ENCODE measurements around the gene CDK17.
A peak's percentile ranks its signal among the peaks of the same experiment; 100 is the strongest.

Gene CDK17

DNA sequence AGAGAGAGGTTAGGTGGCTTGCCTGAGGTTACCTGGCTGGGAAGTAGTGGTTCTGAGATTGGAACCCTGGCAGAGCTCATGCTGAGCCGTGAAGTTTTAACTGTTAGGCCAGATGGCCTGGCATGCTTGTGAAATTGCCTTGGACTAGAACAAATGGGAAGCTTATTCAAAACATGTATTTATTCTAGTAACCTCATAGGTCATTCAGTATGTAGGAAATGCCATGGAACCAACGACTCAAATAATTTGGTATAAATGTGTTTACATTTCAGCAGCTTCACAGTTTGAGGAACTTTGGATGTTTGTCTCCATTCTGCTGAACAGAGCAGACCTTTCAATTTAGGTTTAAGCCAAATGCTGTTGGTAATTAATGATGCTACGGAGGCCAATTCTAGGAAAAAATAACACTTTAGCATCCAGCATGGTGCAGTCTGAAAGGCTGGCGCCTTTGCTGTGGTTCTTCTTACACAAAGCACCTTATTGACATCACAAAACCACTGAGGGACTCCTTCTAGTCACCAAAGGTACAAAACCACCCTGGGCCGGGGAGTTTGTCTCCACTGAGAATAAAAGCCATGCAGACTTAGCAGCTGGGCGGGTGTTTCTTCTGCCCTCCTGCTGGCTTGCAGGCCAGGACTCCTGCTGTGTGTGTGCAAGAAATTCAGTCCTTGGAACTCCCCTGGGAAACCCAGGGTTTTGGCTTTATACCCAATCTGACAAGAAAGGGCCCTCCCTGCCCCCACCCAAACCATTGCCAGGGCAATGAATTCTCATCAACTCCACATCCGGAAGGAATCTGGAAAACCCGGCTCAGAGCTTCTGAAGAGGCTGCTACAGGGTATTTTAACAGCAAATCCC lies 141.9 kb downstream of the CDK17 start:
- DNase-seq = no peak

DNA sequence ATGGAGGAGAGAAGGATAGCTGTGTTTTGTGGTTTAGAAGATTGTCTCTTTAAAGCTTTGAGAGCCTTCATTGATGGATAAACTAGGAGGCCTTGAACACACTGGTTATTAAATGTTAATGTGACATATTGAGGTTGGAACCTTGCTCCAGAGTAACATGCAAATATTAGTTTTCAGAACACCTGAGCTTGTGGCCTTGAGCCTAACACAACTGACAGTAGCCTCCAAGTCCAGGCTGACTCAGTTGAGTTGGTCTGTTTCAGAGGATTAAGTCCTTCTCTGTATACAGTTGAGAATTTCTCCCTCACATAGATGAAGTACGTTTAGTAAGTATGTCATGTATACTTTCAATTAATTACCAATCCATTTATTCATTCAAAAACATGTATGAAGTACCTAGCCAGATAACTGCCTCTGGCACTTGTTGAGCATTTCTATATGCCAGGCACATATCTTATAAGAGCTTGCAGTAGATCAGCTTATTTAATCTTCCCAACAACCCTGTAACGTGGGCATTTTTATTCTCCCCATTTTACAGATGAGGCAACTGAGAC lies 142.6 kb downstream of the CDK17 start:
- no peak for DNase-seq

DNA sequence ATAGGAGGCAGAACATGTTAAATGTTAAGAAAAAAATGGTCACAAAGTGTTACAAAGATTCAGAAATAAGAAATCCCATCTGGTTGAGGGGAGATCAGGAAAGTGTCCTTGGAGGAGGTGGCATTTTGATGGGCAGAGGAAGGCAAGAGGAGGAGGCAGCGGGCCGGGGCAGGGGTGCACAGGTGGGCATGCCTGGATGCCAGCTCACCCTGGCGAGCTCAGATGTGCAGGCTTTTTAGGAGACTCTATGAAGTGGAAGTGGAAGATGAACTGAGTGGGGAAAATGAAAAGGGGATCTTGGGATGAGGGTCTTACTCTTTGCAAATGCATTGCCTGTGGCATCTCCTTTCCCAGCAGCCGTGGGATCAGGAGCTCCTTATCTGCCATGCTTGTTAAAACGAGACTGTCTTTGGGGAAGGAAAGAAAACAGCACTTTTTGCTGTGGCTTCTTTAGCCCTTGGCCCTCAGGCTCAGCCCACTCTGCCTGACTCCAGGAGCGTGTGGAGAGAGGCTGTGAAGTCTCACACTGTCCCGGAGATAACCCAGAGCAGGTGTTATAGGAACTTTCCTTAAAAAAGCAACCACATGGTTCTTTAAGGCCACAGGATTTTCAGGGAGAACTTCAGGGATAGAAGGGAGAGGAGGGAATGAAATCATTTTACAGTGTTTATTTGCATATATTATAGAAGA lies 143.4 kb downstream of the CDK17 start:
- no peak for DNase-seq

DNA sequence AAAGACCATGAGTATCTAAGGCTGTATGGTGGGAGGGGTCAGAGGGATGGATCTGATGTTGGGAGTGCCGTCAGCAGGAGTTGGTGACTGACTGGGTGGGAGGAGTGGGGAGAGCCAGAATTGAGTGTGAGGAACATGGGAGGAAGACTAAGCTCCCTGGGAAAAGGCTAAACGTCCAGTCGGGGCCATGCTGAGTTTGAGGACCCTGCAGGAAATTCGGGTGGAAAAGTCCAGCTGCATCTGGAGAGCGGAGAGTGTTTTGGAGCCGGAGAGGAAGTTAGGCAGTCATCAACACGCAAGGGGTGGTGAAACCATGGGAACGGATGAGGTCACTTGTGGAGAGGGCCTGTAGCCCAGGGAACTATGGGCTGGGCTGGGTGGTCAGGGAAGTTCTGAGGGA lies 145.2 kb downstream of the CDK17 start:
- DNase-seq = no peak

DNA sequence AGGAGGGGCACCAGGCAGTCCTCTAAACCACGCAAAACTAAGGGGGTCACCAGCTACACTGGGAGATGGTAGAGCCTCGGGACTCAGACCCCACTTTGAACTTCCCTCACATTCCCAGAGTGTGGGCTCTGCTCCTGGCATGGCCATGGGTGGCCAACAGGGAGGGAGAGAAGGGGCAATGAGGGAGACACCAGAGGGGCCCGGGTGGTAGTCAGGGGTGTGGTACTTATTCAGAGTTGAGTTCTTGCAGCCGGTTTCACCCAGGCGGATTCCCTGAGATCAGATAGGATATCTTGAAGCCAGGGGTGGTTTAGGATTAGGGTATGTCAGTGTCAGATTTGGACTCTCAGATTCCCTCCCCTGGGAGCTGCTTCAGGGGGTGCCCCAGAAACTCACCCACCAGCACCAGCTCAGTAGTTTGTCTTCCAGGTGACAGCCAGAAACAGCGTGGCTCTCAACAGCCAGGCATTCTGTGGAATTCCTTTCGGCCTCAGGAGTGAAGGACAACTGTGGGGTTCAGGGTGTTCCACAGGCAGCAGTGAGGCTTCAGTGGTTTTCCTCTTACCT lies 150.0 kb downstream of the CDK17 start:
- DNase-seq = no peak

DNA sequence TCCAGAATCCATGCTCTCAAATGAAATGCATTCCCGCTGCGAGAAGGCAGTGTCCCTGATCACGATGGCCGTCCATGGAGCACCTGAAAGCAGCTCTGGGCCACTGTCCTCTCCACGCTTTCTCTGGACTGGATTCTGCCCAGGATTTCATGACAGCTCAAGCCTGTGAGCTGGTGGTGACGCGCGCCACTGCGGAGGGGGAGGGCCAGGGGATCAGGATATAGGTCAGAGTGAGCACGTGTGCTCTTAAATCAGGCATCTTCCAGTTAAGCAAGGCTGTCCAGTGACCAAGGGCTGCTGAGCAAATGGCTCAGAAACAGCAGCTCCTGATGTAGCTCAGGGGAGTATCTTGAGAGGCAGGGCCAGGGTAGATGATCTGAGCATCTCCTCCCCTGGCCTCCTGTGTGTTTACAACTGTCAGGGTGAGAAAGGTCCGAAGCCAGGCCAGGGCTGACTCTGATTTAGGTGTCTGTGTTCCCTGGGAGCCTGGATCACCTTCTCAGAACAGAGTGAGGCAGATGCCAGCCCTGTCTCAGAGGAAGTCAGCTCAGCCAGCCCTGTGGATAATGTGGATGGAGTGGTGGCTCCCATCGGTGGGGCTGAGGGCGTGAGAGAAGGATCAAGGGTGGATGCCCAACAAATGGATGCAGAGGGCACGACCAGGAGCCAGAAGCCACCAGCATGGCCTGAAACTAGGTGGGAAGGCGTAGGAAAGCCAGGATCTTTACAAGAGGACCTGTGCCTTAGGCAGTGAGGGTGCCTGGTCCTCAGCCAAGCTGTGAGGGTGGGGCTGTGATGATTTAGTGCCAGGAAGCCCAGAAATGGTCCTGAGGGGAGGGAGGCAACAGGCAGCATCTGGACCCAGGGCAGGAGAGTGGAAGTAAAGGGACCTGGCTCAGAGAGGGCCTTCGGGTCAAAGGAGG lies 150.8 kb downstream of the CDK17 start:
- DNase-seq = no peak

DNA sequence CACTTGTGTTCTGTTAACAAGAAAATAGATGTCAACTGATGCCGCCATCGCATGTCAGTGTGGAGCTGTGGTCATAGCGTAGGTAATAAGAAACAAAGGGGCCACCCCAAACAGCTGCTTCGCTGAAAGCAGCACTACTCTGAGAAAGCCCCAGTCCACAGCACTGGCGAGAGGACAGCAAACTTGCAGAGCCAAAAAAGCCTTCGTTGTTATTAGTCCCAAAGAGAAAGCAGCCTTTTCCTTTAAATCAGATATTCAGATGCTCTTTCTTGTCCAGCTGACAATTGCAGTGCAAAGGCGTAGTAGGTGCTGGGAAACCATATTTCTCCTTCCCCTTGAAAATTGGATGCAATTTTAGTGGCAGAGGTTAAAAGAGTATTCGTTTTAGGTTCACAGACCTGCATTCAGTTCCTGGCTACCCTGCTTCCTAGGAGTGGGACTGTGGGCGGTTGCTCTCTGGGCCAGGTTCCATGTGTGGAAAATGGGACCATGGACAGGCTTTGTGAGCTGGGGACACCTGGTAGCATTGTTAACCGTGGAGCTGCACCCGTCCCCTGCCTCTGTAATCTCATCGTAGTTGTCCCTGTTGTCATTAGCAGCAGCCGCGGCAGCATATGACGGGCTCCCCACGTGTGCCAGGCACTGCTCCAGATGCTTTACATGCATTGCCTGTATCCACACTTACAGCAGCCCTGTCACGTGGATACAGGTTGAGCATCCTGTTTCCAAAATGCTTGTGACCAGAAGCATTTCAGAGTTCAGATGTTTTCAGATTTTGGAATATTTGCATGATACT lies 151.9 kb downstream of the CDK17 start:
- DNase-seq = no peak

DNA sequence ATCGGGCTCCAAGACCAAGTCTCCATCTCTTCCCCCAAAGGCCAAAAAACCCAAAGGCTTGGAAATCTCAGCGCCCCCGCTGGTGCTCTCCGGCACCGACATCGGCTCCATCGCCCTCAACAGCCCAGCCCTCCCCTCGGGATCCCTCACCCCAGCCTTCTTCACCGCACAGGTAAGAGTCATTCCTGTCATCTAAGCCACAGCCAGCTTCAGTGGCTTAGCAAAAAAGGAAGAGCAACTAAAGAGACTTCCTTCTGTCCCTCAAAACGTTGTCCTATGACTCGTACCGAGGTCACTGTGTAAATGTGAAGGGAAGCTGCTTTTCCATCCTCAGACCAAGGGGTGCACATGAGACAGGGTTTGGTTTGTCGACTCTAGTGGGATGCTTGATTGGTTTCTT lies 152.7 kb downstream of the CDK17 start:
- no peak for DNase-seq

DNA sequence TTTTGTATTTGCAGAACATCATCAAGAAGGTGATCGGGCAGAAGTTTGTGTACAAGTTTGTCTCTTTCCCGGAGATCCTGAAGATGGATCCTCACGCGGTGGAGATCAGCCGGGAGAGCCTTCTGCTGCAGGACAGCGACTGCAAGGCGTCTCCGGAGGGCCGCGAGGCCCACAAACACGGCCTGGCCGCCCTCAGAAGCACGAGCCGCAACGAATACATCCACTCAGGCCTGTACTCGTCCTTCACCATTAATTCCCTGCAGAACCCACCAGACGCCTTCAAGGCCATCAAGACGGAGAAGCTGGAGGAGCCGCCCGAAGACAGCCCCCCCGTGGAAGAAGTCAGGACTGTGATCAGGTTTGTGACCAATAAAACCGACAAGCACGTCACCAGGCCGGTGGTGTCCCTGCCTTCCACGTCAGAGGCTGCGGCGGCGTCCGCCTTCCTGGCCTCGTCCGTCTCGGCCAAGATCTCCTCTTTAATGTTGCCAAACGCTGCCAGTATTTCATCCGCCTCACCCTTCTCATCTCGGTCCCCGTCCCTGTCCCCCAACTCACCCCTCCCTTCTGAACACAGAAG lies 153.2 kb downstream of the CDK17 start:
- DNase-seq = no peak

DNA sequence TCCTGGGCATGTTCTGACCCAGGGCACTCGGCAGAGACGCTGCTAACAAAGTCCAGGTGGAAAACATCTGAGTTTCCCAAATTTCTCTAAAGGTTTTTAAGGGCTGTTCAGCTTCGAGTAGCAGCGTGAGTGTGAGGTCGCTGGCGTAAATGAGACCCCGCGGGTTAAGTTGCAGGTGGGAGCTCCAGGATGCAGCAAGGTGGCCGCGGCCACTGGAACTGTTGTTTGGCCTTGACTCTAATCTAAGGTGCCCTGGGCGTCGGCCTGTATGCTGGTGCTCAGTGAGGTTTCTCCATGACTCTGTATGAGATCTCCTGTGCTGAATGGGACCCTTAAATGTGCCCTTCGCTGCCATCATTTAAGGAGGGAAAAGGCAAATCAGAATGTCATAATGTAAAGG lies 155.4 kb downstream of the CDK17 start:
- DNase-seq = no peak

DNA sequence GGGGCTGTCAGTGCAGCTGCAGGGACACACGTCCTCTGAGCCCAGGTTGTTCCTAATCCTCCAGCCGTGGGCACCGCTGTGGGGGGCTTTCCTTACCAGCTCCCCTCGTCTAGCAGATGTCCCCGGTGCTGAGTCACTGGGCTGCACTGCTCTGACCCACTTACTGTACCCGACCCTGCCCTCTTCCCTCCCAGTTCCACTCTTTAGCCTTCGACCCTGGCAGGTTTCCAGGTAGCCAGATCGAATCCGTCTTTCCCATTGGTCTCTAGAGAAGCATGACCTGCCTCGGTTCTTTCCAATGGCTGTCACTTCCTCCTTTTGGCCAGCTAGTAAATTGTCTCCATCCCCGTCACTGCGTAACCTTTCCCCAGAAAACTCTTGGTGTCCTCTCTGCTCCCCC lies 157.6 kb downstream of the CDK17 start:
- no peak for DNase-seq

DNA sequence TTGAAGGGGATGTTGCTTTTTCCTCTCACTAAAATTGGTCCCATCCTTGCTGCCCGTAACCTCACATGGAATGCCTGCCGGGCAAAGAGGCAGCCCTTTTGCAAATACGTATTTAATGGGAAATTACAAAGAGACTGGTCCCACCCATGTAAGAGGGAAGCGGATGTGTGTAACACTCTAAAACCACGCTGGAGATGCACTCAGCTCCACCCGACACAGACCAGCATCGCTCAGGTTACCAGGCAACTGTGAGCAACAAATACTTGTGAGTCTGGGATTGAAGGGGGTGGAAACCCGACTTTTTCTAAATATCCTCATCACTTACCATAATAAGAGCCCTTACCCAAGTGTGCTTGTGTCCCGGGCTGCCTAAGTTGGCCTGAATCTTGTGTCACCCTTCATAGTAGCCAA lies 158.4 kb downstream of the CDK17 start:
- DNase-seq = peak; percentile 42

DNA sequence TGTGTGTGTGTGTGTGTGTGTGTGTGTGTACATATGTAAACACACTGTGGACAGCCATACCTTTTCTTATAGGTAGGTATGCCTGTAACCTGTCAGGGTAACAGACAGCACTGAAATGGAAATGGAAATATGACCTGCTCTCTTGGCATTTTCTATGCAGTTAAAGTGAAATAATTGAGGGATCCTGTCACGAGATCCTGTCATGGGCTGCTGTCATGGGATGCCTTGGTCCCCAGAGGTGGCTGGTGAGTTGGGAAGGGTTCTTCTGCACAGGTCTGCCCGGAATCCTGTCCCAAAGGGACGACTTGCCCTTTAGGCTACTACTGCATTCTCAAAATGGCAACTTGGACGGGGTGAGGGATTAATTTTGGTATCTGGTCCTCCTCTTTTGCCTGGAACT lies 158.8 kb downstream of the CDK17 start:
- DNase-seq = no peak

DNA sequence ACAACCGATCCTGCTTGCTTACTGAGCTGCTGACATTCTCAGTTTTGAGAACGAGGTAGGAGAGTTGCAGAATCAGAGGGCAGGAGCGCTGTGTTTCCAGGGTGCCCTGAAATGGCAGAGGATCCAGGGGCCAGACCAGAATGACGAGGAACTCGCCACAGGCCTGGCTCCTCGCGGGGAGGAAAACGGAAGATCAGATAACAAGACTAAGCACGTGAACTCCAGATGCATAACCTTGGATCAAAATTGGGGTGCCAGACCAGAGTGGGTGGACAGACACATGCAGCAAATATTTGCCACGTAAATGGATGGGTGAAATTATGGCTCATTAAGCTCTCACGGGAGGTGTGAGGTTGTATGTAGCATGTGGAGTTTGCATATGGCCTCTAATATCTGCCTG lies 159.6 kb downstream of the CDK17 start:
- DNase-seq = no peak

DNA sequence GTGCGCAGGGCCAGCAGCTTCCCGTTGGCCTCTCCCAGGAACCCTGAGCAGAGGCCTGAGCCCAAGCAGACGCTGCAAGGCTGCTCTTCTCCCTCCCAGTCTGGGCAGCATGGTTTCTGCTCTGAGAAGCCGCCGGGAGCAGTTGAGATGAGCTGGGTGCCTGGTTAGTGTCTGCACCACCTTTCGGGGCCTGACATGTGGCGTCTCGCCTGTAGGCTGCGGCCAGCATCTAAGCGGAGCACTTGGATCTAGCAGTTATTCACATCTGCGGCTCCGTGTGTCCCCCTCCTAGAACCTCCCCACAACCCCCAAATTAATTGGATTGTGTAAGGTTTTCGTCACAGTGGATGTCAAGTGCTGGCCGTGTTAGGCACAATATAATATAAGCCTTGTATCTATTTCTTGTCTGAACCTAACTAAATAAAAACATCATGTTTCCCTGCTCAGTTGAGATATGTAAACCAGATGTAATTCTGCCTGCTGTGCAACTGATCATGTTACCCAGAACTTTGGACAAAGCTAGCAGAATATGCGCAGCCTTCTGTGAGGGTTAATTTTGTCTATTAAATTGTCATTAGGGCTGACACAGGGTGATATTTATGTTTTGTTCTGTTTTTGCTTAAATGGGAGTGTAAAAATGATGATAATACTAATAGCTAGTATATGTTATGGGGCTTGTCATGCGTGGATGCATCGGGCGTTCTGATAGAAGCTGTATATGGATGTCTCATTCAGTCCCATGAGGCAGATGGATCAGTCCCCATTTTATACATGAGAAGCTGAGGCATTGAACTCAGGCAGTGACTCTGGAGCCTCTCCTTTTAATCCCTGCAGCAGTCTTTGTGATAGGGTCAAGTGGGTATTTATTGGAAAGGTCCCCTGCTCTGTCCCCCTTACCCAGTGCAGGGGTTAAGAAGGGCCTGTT lies 160.3 kb downstream of the CDK17 start:
- no peak for DNase-seq

DNA sequence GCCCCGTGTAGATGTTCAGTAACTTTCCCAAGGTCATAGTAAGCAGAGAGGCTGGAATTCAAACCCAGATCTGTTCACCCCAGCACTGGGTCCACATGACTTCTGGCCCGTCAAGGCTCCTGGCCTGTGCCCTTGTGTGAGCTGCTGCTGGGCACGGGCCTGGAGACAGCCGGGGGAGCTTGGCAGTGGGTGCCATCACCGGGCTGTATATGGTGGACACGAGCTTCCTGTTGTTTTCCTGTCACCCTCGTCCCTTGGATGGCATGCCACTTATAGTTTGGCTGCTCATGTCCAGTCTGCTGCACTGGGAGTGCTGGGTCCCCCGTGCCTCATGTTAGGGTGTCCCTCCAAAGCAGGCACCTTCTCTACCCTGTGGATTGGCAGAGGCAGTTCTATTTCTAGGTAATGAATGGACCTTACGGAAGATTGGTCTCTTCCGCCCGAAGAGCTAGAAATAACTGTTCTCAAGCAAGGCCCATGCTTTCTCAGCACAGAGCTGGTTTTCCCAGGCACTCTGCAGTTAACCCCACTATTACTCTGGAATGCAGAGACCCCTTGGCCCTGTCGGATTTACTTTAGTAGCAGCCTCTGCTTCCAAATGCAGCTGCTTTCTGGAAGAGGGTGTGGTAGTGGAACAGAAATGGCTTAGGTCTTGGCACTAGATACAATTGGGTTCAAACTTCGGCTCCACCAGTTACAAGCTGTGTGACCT lies 161.7 kb downstream of the CDK17 start:
- DNase-seq = no peak

DNA sequence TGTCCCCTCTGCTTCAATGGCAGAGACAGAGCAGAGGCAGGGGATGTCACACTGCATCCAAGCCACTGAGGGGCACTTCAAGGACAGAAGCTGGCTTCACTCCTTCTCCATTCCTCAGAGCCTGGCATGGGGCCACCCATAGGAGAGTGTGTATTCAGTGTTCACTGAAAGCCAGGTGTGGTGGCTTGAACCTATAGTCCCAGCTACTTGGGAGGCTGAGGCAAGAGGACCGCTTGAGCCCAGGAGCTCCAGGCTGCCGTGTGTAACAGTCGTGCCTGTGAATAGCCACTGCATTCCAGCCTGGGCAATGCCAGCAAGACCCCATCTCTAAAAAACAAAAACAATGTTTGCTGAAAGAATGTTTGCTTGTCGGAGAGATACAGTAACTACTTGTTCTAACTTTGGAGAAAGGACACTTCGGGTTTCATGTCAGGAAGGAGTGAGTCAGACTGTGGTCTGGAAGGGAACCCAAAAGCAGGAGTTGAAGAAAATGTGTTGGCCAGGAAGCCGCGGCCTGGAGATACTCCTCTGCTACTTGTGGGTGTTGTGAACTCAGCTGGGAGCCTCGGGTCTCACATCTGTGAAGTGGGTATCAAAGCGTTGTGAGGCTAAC lies 162.7 kb downstream of the CDK17 start:
- peak; percentile 59 for DNase-seq

DNA sequence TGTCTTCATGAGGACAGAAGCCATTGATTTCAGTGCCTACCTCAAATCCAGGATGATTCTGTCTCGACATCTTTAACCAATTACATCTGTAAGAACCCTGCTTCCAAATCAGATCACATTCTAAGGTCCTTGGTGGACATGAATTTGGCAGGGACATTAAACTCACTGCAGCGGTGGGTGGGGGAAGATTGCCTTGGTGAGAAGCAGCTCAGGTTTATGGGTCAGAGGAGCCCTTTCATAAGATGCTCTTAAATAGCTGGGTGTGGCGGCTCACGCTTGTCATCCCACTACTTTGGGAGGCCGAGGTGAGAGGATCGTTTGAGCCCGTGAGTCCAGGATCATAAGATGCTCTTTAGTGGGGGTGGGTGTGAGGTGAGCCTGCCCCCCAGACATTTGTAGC lies 163.2 kb downstream of the CDK17 start:
- no peak for DNase-seq

DNA sequence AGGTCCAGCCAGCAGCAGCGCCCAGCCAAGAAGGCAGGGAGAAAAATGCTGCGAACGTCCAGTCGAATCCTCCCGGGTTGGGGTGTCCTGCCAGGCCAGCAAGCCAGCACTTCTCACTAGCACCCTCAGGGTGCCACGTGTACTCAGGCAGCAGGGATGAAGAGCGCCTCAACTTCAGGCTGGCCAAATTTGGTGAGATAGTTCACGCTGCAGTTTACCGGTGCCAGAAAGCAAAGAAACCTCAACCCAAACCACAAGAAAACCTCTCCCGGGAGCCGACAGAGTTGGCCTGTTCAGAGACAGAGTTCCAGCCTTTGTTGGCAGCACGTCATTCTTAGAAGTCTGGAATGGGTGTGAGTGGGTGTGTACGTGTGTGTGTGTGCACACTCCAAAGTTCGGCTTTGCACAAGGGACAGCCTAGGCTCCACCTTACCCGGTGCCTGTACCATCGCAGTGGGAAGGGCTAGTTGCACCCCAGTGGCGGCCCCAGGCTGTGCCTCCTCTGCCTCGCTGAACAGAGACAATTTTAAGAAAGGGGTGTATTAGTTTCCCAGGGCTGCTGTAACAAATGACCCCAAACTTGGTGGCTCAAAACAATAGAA lies 163.9 kb downstream of the CDK17 start:
- no peak for DNase-seq
